HG02943 (cell line): ENCODE measurements around the gene RUFY4.

Experiments
- ATAC-seq: cut with Tn5 transposase; IDR thresholded peaks from one replicate; pipeline ENCODE4 v1.9.1; 2021; ENCODE audit warnings: mild to moderate bottlenecking, low read depth, moderate library complexity; ENCODE audit not compliant: unreplicated experiment

Gene RUFY4, protein sequence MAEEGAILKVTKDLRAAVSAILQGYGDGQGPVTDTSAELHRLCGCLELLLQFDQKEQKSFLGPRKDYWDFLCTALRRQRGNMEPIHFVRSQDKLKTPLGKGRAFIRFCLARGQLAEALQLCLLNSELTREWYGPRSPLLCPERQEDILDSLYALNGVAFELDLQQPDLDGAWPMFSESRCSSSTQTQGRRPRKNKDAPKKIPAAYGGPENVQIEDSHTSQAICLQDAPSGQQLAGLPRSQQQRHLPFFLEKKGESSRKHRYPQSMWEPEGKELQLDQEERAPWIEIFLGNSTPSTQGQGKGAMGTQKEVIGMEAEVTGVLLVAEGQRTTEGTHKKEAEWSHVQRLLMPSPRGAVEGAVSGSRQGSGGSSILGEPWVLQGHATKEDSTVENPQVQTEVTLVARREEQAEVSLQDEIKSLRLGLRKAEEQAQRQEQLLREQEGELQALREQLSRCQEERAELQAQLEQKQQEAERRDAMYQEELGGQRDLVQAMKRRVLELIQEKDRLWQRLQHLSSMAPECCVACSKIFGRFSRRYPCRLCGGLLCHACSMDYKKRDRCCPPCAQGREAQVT

DNA sequence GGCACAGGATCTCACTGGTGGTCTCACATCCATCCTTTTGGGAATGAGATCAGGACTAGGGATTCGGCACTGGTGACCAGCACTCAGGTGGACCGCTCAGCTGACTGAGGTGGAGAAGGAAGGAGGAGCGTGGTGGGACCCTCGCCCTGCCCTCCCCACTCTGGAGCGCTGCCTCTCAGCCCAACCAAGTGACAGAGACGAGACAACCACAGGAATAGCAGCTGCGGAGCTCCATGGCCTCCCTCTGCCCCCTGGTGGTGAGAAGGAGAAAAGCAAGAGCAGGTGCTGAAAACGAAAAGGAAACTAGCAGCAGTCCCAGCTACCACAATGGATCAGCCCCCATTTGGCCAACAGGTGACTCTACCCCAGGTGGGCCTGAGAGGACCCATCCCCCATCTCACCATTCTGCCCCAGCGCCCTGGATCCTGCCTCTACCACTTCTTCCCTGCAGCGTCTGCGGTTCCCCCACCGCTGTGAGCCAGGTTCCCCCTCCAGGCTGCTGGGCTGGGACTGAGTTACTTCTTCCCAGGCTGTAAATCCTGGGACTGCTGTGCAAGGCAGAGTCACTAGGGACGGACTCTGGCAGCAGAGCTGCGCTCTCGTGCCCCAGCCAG is at the start of gene RUFY4:
TSS of gene RUFY4 (plus strand) at position 533 of the 614 bp plus-strand sequence. CDS start 1,353 bp downstream, outside the sequence.
- ATAC-seq = peak; percentile 87

DNA sequence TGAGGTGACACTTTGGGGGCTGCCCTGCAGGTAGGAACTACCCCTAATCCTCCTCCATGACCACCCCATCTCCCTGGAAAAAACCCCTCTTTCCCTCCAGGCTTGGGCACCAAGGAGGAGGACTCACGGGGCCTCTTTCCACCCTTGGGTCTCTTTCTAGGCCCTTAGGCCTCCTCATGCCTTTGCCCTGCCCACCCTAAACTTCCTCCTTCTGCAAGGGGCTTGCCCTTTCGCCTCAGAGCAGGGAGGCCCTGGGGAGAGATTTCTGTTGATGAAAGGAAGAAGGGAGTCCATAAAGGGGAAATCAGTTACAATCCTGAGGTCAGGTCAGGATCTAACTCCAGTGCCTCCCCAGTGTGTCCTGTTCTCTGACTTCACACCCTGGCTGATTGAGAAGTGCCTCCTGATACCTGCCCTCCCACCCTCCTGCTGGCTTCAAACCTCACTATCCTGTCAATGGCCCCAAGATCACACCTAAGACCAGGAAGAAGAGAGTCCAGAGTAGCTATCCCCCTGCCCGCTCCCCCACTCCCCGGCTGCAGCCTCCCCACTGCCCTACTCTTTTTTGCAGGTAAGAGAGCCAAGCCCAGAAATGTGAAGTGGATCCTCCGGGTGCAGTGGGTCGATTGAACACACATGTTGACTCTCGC is 49.5 kb upstream of the RUFY4 start:
- ATAC-seq = no peak

DNA sequence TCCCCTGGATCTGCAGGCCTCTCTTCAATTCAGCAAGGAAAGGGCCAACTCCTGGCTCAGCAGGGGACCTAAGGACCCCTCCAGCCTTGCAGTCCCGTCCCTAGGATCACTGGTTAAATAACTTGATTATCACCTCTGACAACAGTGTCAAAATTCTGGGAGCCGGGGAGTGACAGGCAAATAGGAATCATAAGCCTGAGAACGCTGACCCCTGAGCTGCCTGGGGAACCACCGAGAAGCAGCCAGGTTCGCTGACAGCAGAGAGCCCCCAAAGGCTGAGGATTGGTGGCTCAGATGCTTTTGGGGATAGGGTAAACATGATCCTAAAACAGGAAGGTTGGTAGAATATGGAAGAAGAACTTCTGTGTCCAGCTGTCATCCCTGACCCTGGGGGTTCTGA is 48.8 kb upstream of the RUFY4 start:
- ATAC-seq = no peak

DNA sequence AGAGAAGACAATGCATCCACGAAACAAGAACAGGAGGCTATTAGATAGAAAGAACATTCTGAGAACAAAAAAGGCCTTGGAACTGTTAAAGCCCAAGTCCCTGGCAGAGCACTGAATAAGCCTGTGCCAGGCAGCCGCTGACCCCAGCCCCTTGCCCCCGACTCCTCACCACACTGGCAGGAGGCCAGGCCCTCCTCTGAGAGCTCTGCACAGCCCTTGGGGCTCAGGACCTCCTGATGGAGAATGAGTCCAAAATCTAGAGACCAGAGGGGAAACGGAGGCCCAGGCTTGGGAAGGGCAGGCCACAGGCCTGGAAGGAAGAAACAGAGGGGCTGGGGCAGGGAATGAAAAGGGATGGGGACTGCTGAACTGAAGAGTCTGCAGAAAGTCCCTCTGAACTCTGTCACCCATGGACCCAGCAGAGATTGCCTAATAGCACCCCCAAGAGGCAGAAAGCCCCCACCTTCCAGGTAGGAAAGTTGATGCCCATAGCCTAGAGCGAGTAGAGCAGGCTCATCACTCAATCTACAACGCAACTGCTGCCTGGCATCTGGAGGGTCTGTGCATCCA is 48.0 kb upstream of the RUFY4 start:
- no peak for ATAC-seq

DNA sequence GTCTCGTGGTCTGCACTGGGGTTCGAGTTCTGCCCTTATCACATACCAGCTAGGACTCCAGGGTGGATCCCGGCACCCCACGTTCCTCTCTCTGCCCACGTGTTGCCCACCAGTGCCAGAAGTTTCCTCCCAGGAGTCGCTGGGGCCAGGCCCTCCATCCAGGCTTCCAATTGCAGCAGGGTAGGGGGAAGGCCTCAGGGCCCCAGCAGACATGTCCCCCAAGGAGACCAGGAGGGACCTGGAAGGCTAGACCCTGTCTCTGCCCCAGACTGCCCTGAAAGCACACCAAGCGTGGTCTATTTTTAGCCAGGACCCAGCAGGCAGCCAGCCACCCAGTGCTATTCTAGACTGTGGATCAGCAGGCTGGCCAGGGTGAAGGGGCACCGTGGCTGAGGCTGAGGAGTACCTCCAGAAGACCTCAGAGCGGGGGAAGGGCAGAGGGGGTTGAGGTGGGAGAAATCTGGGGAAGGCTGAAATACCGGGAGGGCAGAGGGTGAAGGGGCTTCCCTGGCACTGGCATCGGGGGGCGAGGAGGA is 47.4 kb upstream of the RUFY4 start:
- ATAC-seq = no peak

DNA sequence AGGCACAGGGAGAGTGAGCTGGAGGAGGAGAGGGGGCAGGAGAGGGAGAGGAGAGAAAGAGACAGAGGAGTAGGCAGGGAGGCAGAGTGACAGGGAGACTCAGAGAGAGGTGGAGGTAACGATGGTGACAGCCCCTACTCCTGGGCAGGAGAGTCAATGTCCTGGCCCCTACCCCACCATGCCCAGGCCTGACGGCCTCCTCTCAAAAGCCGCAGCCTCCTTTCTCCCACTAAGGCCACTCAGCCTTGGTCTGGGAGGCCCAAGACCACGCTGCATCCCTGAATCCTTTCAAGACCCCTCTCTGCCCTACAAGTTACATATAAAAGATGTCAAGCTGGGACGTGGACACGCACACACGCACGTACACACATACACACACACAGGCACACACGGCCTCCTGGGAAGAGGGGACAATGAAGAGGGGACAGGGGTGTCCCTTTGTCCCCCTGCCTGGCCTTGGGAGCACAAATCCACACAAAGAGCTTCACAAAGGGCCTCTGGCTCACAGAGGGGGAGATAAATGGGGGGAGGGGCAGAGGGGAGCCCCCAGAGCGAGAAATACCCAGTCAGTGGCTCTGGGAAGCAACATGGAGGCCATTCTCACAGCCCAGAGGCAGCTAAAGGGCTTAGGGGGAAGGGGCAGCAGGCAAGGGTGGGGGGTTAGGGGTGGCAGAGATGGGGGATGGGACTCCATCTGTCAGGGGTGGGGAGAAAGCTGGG is 46.8 kb upstream of the RUFY4 start:
- no peak for ATAC-seq

DNA sequence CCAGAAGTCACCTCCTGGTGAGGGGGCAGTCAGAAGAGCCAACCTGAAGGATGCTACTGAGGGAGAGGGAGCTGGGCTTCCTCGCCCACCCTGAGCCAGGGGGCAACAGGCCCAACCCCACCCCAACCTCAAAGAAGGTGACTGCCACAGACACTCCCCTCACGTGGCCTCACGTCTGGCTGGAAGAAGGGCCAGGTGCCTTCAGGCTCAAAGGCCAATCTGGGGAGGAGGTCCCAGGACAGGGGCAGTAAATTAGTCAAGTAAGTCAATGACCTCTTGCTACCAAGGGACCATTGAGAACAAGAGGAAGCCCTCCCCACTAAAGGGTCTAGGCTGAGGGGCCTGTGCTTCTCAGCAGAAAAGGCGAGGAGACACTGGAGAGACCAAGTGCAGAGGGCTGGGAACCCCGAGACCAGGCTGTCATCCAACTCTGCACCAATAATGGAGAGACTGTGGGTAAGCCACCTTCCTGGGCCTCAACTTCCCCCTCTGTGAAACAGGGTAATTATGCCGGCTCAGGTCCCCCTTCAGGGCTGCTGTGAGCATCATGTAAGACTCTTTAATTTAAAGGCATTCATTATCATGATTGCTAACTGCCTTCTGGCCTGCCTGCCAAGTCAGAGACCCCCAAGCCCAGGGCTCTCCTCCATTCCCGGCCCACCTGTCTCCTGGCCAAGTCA is 46.1 kb upstream of the RUFY4 start:
- no peak for ATAC-seq

DNA sequence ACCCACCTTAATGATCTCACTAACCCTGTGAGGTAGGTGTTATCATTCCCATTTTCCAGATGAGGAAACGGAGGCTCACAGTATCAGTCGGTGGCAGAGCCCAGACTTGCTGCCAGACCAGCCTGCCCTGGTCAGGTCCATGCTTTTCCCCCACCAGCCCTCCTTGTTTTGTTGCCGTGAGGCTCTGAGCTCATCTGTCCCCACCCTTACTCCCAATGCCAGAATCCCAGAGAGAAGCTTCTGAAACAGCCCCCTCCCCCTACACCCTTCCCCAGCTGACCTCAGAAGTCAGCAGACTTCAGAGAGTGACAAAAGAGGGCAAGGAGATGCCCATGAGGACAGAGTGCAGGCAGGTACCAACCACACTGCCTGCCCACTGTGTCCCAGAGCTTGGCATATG is 45.4 kb upstream of the RUFY4 start:
- ATAC-seq = no peak

DNA sequence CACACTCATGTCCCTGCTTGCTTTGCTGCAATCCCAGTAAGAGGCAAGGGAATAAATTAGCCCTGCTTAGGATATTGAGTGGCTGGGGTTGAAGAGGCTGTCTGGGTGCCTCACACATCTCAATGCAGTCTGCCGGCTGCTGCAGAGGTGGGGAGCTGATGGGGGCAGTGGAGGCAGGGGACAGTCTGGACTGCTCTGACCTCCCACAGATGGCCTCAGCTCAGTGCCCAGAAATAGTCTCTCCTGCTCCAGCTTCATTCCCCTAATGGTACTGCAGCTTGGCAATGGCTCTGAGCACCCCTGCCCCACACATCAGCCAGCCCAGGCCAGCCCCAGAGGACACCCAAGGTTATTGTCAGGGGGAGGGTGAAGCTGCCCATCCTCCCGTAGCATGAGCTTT is 44.7 kb upstream of the RUFY4 start:
- no peak for ATAC-seq

DNA sequence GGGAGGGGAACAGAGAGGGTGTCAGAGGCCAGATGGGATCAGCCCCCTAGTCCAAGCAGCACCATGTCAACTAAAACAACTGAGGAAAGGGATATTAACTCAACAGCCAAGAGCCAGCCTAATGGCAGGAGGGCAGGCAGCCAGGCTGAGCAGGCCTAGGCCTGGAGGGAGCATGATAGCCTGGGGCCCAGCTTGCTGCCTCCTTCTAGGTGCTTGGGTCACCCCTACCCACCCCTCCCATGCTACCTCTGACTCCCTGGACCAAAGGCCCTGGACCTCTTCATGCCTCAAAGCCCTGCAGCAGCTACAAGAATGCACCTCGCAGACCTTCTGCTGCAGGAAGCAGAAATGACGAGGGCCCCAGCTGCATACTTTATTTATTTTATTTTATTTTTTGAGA is 44.2 kb upstream of the RUFY4 start:
- no peak for ATAC-seq

DNA sequence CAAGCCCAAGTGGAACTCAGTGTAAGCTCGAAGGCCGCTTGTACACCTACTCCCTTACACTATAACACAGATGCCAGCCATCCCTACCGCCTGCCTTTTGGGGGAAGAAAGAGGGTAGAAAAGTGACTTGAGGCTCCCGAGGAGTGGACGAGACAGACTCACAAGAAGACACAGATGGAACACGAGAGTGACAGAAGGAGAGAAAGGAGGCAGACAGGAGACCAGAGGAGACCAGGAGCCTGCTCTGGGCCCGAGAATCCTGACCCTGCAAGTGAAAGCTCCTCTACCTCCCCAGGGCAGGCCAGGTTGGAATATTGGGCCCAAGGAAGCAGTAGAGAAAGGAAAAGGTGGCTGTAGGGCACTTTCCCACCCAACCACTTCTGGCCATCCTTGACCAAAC is 42.8 kb upstream of the RUFY4 start:
- ATAC-seq = no peak

DNA sequence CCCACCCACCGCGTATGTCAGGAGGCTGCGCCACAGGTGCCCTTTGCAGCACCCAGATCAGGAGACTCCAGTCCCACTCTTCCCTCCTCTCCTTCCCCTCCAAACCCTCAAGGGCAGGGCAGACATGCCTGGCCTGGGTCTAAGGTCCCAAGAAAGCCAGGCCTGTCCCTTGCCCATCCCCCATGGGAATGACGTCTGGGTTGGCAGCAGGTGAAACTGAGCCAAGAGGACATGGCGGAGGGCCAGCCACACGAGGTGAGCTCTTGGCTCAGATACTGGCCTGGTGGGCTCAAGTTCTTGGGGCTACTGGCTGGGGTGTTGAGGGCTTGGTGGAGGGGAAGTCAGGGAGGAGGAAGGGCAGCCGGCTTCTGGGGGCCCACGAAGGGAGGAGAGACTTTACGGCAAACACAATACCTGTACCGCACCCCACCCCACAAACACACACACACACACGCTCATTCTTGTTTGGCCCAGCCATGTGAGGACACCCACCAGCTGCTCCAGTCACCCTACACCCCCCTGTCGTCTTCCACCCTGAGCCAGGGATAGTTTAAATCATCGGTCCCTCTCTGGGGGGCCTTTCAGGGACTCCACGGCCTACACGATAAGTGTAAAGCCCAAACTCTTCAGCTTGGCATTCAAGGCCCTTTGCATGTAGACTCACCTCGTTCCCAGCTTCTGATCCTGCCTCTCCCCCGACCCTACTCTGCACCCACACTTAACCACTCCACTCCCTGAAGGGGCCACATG is 42.2 kb upstream of the RUFY4 start:
- ATAC-seq = no peak

DNA sequence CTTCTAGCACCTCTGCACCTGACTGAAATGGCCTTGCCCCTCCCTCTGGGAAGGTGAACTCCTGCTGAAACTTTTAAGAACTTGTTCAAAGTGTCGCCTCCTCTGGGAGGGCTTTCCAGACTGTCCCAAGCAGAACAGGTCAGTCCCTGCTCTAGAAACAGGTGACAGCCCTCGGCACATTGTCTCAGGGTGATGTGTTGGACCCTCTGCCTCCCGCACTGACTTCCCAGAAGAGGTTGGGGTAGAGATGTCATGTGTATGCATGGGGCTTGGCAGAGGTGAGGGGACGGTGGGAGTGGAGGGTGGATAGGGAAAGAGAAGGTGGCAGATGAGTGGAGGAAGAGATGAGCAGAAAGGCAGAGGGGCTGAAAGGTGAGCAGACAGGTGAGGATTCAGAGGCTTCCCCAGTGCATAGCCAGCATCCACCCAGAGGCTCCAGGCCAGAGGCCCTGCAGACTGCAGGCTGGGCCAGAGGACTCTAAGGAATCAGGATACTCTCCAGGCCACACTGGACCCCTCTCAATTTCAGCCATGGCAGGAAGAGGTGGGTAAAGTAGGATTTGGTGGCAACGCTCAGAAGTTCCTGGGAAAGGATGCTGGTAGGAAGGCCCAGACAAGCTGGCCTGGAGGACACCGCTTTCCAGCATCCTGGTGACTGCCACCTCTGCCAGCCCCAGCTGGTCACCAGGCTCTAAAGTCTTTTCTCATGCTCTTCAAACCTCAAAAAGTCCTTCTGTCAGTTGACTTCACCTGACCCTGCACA is 41.4 kb upstream of the RUFY4 start:
- ATAC-seq = no peak

DNA sequence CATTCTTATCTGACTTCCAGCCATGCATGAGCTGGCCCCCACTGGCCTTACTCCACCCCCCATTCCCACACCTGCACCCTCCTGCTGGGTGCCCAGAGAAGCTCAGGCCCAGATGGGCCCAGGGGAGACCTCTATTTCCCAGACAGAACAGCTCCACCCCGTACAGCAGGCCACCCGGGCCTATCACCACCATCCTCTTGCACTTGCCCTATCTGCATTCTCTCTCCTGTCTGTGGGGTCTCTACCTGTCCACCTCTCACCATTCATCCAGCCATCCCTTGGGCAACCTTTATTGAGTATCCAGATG is 40.9 kb upstream of the RUFY4 start:
- no peak for ATAC-seq

DNA sequence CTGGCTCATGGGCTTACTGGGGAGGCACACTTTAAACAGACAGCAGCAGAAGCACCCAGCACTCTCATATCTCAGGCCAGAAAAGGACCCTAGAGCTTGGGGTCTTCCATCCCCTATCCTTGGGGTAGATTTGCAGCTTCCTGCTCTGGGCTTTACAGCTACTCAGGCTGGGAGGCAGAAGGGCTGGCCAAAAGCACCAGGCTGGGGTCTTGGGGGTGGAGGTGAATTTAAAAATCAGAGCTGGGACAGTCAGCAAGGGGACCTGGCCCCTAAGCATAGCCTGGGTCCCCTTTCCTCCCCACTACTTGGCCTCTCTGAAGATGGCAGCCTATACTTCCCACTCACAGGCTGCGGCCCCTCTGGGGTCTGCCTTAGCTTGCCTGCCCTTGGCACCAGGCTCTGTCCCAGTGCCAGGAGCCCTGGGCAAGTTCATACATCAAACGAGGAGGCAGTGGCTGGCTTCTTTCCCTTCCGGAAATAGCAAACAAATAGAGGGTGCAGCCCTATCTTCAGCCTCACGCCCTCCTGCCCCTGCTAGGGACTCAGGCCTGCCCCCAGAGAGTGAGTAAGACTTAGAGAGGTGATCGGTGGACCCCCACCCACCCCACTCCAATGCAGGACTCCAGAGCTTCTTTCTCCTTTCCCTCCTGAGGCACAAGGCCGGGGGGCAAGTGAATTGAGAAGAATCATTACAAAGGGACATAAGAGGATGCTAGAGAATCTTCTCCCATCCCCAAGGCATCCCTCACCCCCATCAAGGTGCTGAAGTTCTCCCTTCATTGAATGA is 40.3 kb upstream of the RUFY4 start:
- no peak for ATAC-seq

DNA sequence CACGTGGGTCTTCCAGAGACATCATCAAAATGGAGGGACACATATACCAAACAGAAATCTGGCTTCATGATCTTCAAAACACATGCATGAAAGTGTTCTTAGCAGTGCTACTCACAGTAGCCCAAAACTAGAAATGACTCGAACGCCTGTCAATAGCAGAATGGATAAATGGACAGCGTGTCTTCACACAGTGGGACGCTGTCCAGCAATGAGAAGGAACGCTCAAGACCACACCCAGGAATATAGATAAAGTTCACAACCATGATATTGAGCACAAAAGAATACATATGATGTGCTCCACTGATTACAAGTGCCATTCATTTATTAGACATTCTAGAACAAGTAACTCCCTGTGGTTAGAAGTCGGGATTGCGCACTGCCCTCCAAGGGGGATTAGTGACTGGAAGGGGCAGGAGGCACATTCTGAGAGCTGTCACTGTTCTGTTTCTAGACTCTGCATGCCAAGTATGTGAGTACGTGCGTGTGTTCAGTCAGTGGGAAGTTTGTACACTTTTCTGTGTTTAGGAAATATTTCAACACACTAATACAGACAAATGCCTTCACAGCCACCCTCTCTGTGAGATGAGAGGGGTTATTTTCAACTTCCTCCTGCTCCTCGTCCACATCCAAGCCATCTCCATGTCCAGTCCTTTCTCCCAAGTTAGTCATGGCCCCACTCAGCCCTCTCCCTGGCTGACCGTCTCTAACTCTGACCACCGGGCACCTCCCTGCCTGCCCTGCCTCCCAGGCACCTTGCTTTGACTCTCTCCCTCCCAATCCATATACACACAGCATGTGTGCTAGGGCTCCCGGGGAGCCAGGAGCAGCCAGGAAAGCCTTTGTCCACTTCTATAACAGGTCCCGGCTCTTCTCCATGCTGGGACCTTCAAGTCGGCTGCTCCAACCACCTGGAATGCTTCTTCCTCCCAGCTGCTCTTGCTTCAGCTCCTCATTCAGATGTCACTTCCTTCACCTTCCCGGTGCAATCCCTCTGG is 39.4 kb upstream of the RUFY4 start:
- ATAC-seq = no peak
